Ovary (tissue), 9 donors: ENCODE results near the gene SLC66A3. TPM values are rescaled to one million over a fixed set of nuclear protein-coding genes. Genes with fewer than 3 reads are reported as not detected.

ENCODE experiments used
- DNase-seq, 5 donors: peaks; one replicate each; pipeline ENCODE4 v3.0.0-alpha.2; 2019 to 2020
- H3K27ac ChIP-seq, 2 donors: fragments of 200-600 bp; one replicate each; pipeline versions ENCODE4 v1.5.1 to v1.8.0; 2019 to 2022
- H3K27me3 ChIP-seq: fragments of 200-600 bp; one replicate; pipeline ENCODE4 v1.8.0; 2022
- H3K36me3 ChIP-seq: fragments of 200-600 bp; sonication (generic); one replicate; pipeline ENCODE4 v1.5.1; 2019
- H3K4me1 ChIP-seq: one replicate; pipeline ENCODE4 v1.8.1; 2013; ENCODE audit warnings: mild to moderate bottlenecking, moderate library complexity; ENCODE audit not compliant: insufficient read depth
- H3K4me3 ChIP-seq: fragments of 200-600 bp; sonication (generic); one replicate; pipeline ENCODE4 v1.5.1; 2017
- H3K9me3 ChIP-seq, 2 donors: fragments of 200-600 bp in 1 of 2; sonication (generic) in 1 of 2; one replicate each; pipeline versions ENCODE4 v1.5.1 to v1.8.1; 2013 to 2019; ENCODE audit warnings: mild to moderate bottlenecking in 1 of 2, moderate library complexity in 1 of 2
- CTCF ChIP-seq, 3 donors: fragments of 450-650 bp in 2 of 3; fragments of 200-600 bp in 1 of 3; IDR thresholded peaks; one replicate each; pipeline versions ENCODE4 v1.5.1 to v1.8.0; 2016 to 2022; ENCODE audit warnings: antibody characterized with exemption in 3 of 3, mild to moderate bottlenecking in 1 of 3
- EP300 ChIP-seq: sonication (generic); formaldehyde crosslinking; IDR thresholded peaks from one replicate; pipeline ENCODE4 v1.6.1; 2017; ENCODE audit warnings: antibody characterized with exemption
- POLR2A ChIP-seq: fragments of 450-650 bp; IDR thresholded peaks from one replicate; pipeline ENCODE4 v1.6.1; 2017; ENCODE audit warnings: antibody characterized with exemption, mild to moderate bottlenecking, moderate library complexity
- WGBS, 3 donors: extraction: QIAGEN DNeasy Blood & Tissue Kit in 1 of 3; methylation state at CpG; one replicate each; pipeline versions ENCODE4 v1.1.5 to v1.1.7; 2013 to 2017; 5-methylcytosine and 5-hydroxymethylcytosine counted together
- intact Hi-C, 4 donors: fragments of 100-400 bp; cut with DNase I; formaldehyde crosslinking; loops; one replicate each; pipeline versions ENCODE4 v1.11.0 to v1.15.1; 2022 to 2023
- polyA plus RNA-seq, 2 donors: library from polyadenylated mRNA; stranded (reverse); fragments of 200-250 nt in 1 of 2; fragments of 350-450 nt in 1 of 2; fragmentation: Illumina TruSeq in 1 of 2; extraction: RNeasy Lipid Tissue Mini Kit (QIAGEN cat#74804) in 1 of 2; gene quantifications; one replicate each; pipeline ENCODE4 v1.2.3, GENCODE V29; 2013 to 2014
- total RNA-seq, 7 donors: library from RNA; depleted of rRNA in 2 of 7; stranded (reverse); fragments of >200 nt in 2 of 7; fragmentation: NEBNext Ultra II Directional in 3 of 7; extraction: Animal tissue kit (Norgen Biotek cat#: 25700) in 3 of 7; gene quantifications; one replicate each; pipeline versions ENCODE4 v1.1.0 to v1.2.4, GENCODE V29; 2016 to 2023
- donor health status: DM: no; HTN: no; CAD: no; lungs with moderate emphysema.
- donor health status: DM: no; HTN: no; CAD: no.
- donor health status: Bipolar disorder and iron deficiency.
- donor health status: DM: yes; HTN: yes; CAD: no.
- donor health status: DM: no; HTN: no; CAD: no.
- donor health status: DM: yes; HTN: yes; CAD: no.

SLC66A3 gene
- total and polyA plus RNA-seq, 9 donors = 22.9 to 76.2 (median 30.9) TPM

GRCh38 chr2:11118761-11119160, 36.5 kb upstream of the SLC66A3 start:
- Histone ChIP-seq H3K36me3 (no peaks in the 10 kb centered on the region), H3K4me3 (no peak overlapping the region), H3K4me1 (no peaks in the 10 kb centered on the region), H3K9me3 (no peaks in the 10 kb centered on the region), H3K27me3 (no peaks in the 10 kb centered on the region), H3K27ac (no peak overlapping the region)
- TF ChIP-seq CTCF (IDR thresholded peaks at IDR 0.05) (no peak), POLR2A (no peak), EP300 (no peak)
- 73 to 85% (median 84%) methylated on average over 3 of the region's 3 CpGs for WGBS, 3 donors
- intact Hi-C loops = no loop called here
- no peak for DNase-seq

DNA sequence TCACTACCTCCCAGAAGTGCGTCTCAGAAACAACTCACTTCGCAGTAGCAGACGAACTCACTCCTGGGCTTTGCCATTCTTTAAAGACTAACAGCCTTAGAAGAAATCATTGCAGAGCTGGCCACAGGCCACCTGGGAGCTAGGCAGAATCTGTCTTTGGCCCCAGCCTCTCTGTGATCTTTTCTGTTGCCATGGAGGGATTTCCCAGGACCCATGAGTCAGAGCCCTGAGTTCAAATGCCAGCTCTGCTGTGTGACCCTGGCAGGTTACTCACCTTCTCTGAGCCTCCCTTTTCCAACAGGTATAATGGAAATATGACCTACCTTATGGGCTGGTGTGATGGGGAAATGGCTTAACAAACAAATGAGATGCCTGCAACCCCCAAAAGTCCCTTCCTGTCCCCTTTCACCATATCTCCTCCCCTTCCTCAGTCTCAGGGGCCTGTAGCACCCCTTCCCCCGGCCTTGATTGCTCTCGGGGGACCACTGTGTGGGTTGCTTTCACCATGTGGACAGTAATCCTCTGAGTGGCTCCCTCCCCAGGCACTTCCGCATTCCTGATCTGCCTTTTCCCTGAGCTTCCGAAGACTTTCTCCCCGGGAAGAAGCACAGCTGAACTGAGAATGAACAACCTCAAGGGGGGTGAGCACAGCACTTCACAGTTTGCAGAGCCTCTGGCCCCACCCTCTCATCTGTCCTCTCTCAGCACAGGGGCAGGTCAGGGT, 34.0 kb upstream of the SLC66A3 start:
- Histone ChIP-seq H3K27ac (no peak overlapping the region), H3K27me3 (no peaks in the 10 kb centered on the region), H3K4me3 (no peak overlapping the region), H3K4me1 (no peaks in the 10 kb centered on the region), H3K9me3 (no peaks in the 10 kb centered on the region), H3K36me3 (no peaks in the 10 kb centered on the region)
- intact Hi-C loops = loop anchor here in 3 of 4 donors (5.0 to 10.0 kb wide), 2 partner anchors 286 to 289 kb away; no protein-coding TSS in a partner anchor
- TF ChIP-seq POLR2A (no peak), EP300 (no peak), CTCF (IDR thresholded peaks at IDR 0.05) (no peak)
- WGBS, 3 donors = 50 to 52% (median 50%) methylated on average over 8 of the region's 8 CpGs
- no peak for DNase-seq

- DNase-seq = no peak
- Histone ChIP-seq H3K4me1 (no peaks in the 10 kb centered on the region), H3K9me3 (no peaks in the 10 kb centered on the region), H3K27me3 (no peaks in the 10 kb centered on the region), H3K36me3 (no peaks in the 10 kb centered on the region), H3K4me3 (no peak overlapping the region), H3K27ac (no peak overlapping the region)
- no peak for TF ChIP-seq EP300
- no peak for TF ChIP-seq POLR2A
- no peak for TF ChIP-seq CTCF (IDR thresholded peaks at IDR 0.05)
- intact Hi-C loops = loop anchor here in 3 of 4 donors (5.0 to 10.0 kb wide), 2 partner anchors 287 to 289 kb away; no protein-coding TSS in a partner anchor
- 63 to 71% (median 70%) methylated on average over 7 of the region's 7 CpGs for WGBS, 3 donors
These were observed 33.5 kb upstream of the SLC66A3 start for GRCh38 chr2:11121823-11122155.

DNA sequence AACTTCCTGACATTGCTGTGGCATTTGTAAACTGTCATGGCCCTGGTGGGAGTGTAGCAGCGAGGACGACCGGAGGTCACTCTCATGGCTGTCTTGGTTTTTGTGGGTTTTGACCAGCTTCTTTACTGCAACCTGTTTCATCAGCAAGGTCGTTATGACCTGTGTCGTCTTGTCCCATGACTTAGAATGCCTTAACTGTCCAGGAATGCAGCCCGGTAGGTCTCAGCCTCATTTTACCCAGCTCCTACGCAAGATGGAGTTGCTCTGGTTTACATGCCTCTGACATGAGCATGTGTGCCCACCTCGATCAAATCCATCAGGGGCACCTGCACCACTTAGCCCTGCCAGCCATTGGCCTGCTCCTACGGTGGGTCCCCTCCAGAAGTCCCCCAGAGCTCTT, 32.9 kb upstream of the SLC66A3 start:
- intact Hi-C loops = loop anchor here in 3 of 4 donors (5.0 to 10.0 kb wide), 2 partner anchors 288 to 290 kb away; no protein-coding TSS in a partner anchor
- no peak overlapping the region for H3K4me3 ChIP-seq
- WGBS, 3 donors = 67 to 69% (median 67%) methylated on average over 9 of the region's 9 CpGs
- no peaks in the 10 kb centered on the region for H3K27me3 ChIP-seq
- DNase-seq = no peak
- H3K9me3 ChIP-seq = no peaks in the 10 kb centered on the region
- TF ChIP-seq CTCF (IDR thresholded peaks at IDR 0.05) (no peak), POLR2A (no peak), EP300 (no peak)
- H3K4me1 ChIP-seq = no peaks in the 10 kb centered on the region
- H3K36me3 ChIP-seq = no peaks in the 10 kb centered on the region
- no peak overlapping the region for H3K27ac ChIP-seq
